Measurements from ENCODE around the gene VPS8.
A peak's percentile ranks its signal among the peaks of the same experiment; 100 is the strongest.

The VPS8 gene

DNA sequence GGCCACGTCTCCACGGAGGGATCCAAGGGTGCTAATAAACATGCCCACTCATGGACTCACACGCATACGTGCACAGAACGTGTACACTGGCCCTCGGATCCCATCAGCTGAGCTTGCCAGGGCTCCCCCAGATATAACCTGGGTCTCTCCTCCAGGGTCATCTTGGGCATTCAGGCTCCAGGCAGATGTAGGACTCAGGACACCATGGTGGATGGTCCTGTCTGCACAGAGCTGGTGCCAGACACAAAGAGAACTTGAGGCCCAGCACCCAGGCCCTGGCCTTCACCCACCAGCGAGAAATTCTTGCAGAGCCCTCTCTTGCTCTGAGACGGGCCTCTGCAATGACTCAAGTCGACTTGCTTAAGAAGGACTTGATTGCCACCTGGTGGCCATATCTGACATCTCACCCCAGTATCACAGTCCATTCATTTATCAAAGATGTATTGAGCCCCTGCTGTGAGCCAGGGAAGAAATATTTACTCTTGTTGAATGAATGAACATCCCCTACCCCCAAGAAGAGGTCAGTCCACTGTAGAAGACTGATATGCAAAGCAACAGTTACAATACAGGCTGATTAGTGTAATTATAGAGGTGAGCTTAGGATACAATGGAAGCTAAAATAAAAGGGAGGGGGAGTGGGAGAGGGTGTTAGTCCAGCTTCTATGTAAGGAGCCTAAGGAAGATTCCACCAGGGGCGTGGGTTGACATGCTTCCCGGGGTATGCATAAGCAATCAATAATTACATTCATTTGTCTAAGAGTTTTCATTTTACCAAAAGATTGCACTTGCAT, 34.2 kb upstream of the VPS8 start:
- H2AFZ ChIP-seq (ENCODE audit: low read length): no peak overlapping the region
- H3K4me3 ChIP-seq (ENCODE audit: low read depth, low read length, poor library complexity, severe bottlenecking): no peak overlapping the region
- H3K9me3 ChIP-seq (ENCODE audit: low read length): no peaks in the 10 kb centered on the region
- no peak overlapping the region for H3K9ac ChIP-seq (ENCODE audit: low read length)
- TF ChIP-seq, protein P1, sequence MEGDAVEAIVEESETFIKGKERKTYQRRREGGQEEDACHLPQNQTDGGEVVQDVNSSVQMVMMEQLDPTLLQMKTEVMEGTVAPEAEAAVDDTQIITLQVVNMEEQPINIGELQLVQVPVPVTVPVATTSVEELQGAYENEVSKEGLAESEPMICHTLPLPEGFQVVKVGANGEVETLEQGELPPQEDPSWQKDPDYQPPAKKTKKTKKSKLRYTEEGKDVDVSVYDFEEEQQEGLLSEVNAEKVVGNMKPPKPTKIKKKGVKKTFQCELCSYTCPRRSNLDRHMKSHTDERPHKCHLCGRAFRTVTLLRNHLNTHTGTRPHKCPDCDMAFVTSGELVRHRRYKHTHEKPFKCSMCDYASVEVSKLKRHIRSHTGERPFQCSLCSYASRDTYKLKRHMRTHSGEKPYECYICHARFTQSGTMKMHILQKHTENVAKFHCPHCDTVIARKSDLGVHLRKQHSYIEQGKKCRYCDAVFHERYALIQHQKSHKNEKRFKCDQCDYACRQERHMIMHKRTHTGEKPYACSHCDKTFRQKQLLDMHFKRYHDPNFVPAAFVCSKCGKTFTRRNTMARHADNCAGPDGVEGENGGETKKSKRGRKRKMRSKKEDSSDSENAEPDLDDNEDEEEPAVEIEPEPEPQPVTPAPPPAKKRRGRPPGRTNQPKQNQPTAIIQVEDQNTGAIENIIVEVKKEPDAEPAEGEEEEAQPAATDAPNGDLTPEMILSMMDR (IDR thresholded peaks at IDR 0.05; ENCODE audit: low read length): peak; percentile 93
- no peak for TF ChIP-seq EZH2 (IDR thresholded peaks at IDR 0.05; ENCODE audit: borderline replicate concordance, low read length)
- H3K27me3 ChIP-seq (ENCODE audit: insufficient read depth, low read length): peaks cover 13% of the 10 kb centered on the region; the same call in 1 of the 2 replicates
- peaks cover 3% of the 10 kb centered on the region for H3K4me1 ChIP-seq (ENCODE audit: insufficient read depth, low read length, severe bottlenecking)
- H3K79me2 ChIP-seq (ENCODE audit: insufficient read depth, low read length): no peaks in the 10 kb centered on the region
- no peaks in the 10 kb centered on the region for H3K36me3 ChIP-seq (ENCODE audit: insufficient read depth, low read length)
- no peak overlapping the region for H3K4me2 ChIP-seq (ENCODE audit: low read length)
- no peak overlapping the region for H3K27ac ChIP-seq (ENCODE audit: low read depth, low read length, poor library complexity, severe bottlenecking)
- no peaks in the 10 kb centered on the region for H4K20me1 ChIP-seq (ENCODE audit: insufficient read depth, low read length)
- no peaks in the 10 kb centered on the region for H3K9me2 ChIP-seq (ENCODE audit: low read depth, low read length)
- H3F3A ChIP-seq (ENCODE audit: insufficient read depth, low read length): no peaks in the 10 kb centered on the region

DNA sequence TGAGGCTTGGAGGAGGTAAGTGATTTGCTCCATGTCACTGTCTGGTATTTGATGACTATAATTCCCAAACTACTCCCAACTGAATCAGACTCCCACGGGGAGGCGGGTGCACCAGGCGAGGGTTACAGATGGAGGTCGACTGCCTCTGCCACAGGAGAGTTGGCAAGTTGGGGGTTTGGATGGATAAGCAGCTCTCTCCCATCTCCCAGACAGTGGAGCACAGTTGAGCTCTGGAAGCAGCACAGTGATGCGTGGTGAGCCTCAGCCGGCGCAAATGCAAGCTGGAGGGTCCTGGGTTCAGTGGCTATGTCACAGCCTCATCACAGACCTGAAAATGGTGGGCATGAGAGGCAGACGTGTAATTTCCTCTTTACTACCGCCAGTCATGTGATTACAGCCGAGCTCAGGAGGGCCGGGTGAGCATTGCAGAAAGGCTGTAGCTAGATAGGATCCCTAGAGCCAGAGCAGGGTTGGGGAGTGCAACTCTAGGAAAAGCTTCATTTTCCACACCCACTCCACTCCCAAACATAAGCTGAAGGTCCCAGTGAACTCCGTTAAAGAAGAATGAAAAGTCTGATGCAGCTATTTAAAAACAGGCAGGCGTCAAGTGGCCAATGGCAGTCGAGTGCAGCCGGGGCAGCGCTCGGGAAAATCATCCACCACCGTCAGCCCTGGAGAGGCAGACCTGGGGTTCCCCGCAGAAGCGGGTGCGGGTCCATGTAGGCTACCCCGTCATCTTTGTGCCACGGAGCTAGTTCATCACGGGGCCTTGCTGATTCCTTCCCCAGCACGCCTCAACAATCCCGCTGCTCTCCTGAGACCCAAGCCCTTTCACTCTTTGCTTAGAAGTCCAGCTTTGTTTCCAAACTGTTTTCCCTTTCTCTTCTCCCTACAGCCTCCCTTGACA, 33.3 kb upstream of the VPS8 start:
- Histone ChIP-seq H3K4me3 (ENCODE audit: low read depth, low read length, poor library complexity, severe bottlenecking) (no peak overlapping the region), H3K4me2 (ENCODE audit: low read length) (peak overlapping the region; percentile 5; the same call in 1 of the 2 replicates), H3K4me1 (ENCODE audit: insufficient read depth, low read length, severe bottlenecking) (peaks cover 3% of the 10 kb centered on the region), H3K9ac (ENCODE audit: low read length) (no peak overlapping the region), H4K20me1 (ENCODE audit: insufficient read depth, low read length) (no peaks in the 10 kb centered on the region), H2AFZ (ENCODE audit: low read length) (no peak overlapping the region), H3K9me2 (ENCODE audit: low read depth, low read length) (no peaks in the 10 kb centered on the region), H3K36me3 (ENCODE audit: insufficient read depth, low read length) (no peaks in the 10 kb centered on the region), H3F3A (ENCODE audit: insufficient read depth, low read length) (no peaks in the 10 kb centered on the region), H3K79me2 (ENCODE audit: insufficient read depth, low read length) (no peaks in the 10 kb centered on the region), H3K27me3 (ENCODE audit: insufficient read depth, low read length) (peaks cover 11% of the 10 kb centered on the region; the same call in 1 of the 2 replicates), H3K27ac (ENCODE audit: low read depth, low read length, poor library complexity, severe bottlenecking) (no peak overlapping the region), H3K9me3 (ENCODE audit: low read length) (no peaks in the 10 kb centered on the region)
- no peak for TF ChIP-seq EZH2 (IDR thresholded peaks at IDR 0.05; ENCODE audit: borderline replicate concordance, low read length)
- TF ChIP-seq, protein P1 (IDR thresholded peaks at IDR 0.05; ENCODE audit: low read length): no peak

DNA sequence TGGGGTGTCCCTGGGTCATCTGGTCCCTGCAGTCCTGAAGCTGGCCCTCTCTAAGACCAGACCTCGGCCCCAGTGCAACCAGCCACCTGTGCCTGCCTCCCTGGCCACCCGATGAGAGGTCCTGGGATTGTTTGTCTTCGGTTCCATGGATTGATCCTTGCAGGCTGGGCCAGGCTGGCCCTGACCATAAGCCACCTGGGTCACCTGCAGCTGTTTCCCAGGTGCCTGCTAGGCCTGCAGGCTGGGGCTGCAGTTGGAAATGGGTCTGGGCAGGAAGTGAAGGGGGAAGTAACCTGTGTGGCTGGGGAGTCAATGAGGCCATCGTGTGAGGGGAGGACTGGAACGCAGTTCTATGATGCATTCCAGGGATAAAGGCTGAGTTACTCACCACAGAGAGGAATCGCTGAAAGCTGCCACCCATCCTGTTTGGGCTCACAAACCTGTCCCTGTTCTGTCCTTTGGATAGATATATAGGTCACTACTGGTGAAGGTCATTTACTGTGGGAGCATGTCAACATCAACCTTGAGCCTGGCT, 30.9 kb upstream of the VPS8 start:
- no peaks in the 10 kb centered on the region for H3K79me2 ChIP-seq (ENCODE audit: insufficient read depth, low read length)
- no peaks in the 10 kb centered on the region for H3K9me2 ChIP-seq (ENCODE audit: low read depth, low read length)
- H3K9me3 ChIP-seq (ENCODE audit: low read length): no peaks in the 10 kb centered on the region
- no peak overlapping the region for H3K27ac ChIP-seq (ENCODE audit: low read depth, low read length, poor library complexity, severe bottlenecking)
- peaks cover 16% of the 10 kb centered on the region for H3K4me1 ChIP-seq (ENCODE audit: insufficient read depth, low read length, severe bottlenecking)
- no peaks in the 10 kb centered on the region for H3F3A ChIP-seq (ENCODE audit: insufficient read depth, low read length)
- H4K20me1 ChIP-seq (ENCODE audit: insufficient read depth, low read length): no peaks in the 10 kb centered on the region
- no peaks in the 10 kb centered on the region for H3K36me3 ChIP-seq (ENCODE audit: insufficient read depth, low read length)
- no peak overlapping the region for H3K4me3 ChIP-seq (ENCODE audit: low read depth, low read length, poor library complexity, severe bottlenecking)
- H2AFZ ChIP-seq (ENCODE audit: low read length): no peak overlapping the region
- peaks cover 8% of the 10 kb centered on the region; the same call in 1 of the 2 replicates for H3K27me3 ChIP-seq (ENCODE audit: insufficient read depth, low read length)
- TF ChIP-seq, protein P1 (IDR thresholded peaks at IDR 0.05; ENCODE audit: low read length): no peak
- TF ChIP-seq EZH2 (IDR thresholded peaks at IDR 0.05; ENCODE audit: borderline replicate concordance, low read length): no peak
- H3K9ac ChIP-seq (ENCODE audit: low read length): no peak overlapping the region
- no peak overlapping the region for H3K4me2 ChIP-seq (ENCODE audit: low read length)

Data from OCI-LY1 (cell line).